Heart right ventricle (tissue), 16 donors: ENCODE data around the gene PTBP3. TPM values are rescaled to one million over a fixed set of nuclear protein-coding genes. Genes with fewer than 3 reads are reported as not detected.

Experiments
- ATAC-seq, 8 donors: fragments of 200-7000 bp; cut with Tn5 transposase; one replicate each; pipeline ENCODE4 v1.9.1; 2020; ENCODE audit warnings: mild to moderate bottlenecking in 8 of 8, moderate library complexity in 8 of 8, moderate number of reproducible peaks in 1 of 8
- DNase-seq, 2 donors: peaks; one replicate each; pipeline ENCODE4 v3.0.0-alpha.2; 2020
- H3K27ac ChIP-seq, 10 donors: fragments of 200-600 bp; sonication (generic) in 2 of 10; one replicate each; pipeline versions ENCODE4 v1.5.0 to v1.8.0; 2020 to 2022; ENCODE audit warnings: mild to moderate bottlenecking in 3 of 10
- H3K27me3 ChIP-seq, 7 donors: fragments of 200-600 bp; one replicate each; pipeline ENCODE4 v1.8.0; 2021 to 2022; ENCODE audit warnings: mild to moderate bottlenecking in 2 of 7
- H3K36me3 ChIP-seq, 9 donors: fragments of 200-600 bp; sonication (generic) in 1 of 9; one replicate each; pipeline versions ENCODE4 v1.5.0 to v1.8.0; 2020 to 2022; ENCODE audit warnings: mild to moderate bottlenecking in 2 of 9
- H3K4me1 ChIP-seq, 9 donors: fragments of 200-600 bp; sonication (generic) in 1 of 9; one replicate each; pipeline versions ENCODE4 v1.5.0 to v1.8.0; 2020 to 2022; ENCODE audit warnings: mild to moderate bottlenecking in 4 of 9
- H3K4me3 ChIP-seq, 10 donors: fragments of 200-600 bp; sonication (generic) in 2 of 10; one replicate each; pipeline versions ENCODE4 v1.5.0 to v1.8.0; 2020 to 2022; ENCODE audit warnings: mild to moderate bottlenecking in 7 of 10, moderate library complexity in 2 of 10
- H3K9me3 ChIP-seq, 11 donors: fragments of 200-600 bp in 10 of 11; sonication (generic) in 2 of 11; one replicate each; pipeline versions ENCODE4 v1.5.0 to v1.8.0; 2013 to 2022; ENCODE audit warnings: mild to moderate bottlenecking in 2 of 11, control low read depth in 1 of 11, moderate library complexity in 1 of 11
- CTCF ChIP-seq, 9 donors: fragments of 200-600 bp; sonication (generic) in 2 of 9; IDR thresholded peaks; one replicate each; pipeline versions ENCODE4 v1.5.0 to v1.8.0; 2021 to 2022; ENCODE audit warnings: antibody characterized with exemption in 9 of 9, mild to moderate bottlenecking in 5 of 9, moderate library complexity in 1 of 9
- WGBS, 2 donors: extraction: QIAGEN DNeasy Blood & Tissue Kit; methylation state at CpG; one replicate each; pipeline ENCODE4 v1.1.7; 2013; ENCODE audit warnings: inconsistent platforms in 1 of 2; 5-methylcytosine and 5-hydroxymethylcytosine counted together
- intact Hi-C, 10 donors: fragments of 100-400 bp; cut with DNase I; formaldehyde crosslinking; loops; one replicate each; pipeline versions ENCODE4 v1.11.1 to v1.14.2; 2022
- polyA plus RNA-seq, 2 donors: library from polyadenylated mRNA; stranded (reverse); fragments of 200-250 nt; gene quantifications; one replicate each; pipeline ENCODE4 v1.2.3, GENCODE V29; 2013
- total RNA-seq, 10 donors: library from RNA; stranded (reverse); fragmentation: NEBNext Ultra II Directional in 3 of 10; extraction: Animal tissue kit (Norgen Biotek cat#: 25700) in 3 of 10; gene quantifications; one replicate each; pipeline versions ENCODE4 v1.2.1 to v1.2.4, GENCODE V29; 2021 to 2023
- donor health status: Arrhythmogenic right ventricular cardiomyopathy.
- donor health status: ischemic (EF 13 %, LVEDD 7.1; RV severe dilation, severe dysfunction).
- donor health status: healthy with polysubstance abuse.
- donor health status: DM: no; HTN: yes; CAD: no.
- donor health status: DM: no; HTN: no; CAD: no.
- donor health status: ischemic (EF 25% LVEDD 6.9; RV normal size, moderate dysfunction).
- donor health status: ischemic (EF 25% LVEDD 5.7; RV mildly dilated, moderate dysfunction).
- donor health status: healthy.
- donor health status: DM: yes; HTN: yes; CAD: no.
- donor health status: Ischemic cardiomyopathy.
- donor health status: ischemic (EF 35%, LVEDD 5.7; RV mildly dilated, moderate dysfunction).
- donor health status: nonischemic (EF 11% LVEDD 7.7; RV severe dilation, severe dysfunction).
- donor health status: DM: yes; HTN: yes; CAD: no.
- donor health status: PGD.
- donor health status: ischemic (EF 29% LVEDD 5.4; RV normal size, mild dysfunction).
- donor health status: nonischemic (EF 23%, LVEDD 6.1; RV moderate dilation, normal function).

The PTBP3 gene
- total and polyA plus RNA-seq, 12 donors = 3.7 to 35.5 (median 15.7) TPM

DNA sequence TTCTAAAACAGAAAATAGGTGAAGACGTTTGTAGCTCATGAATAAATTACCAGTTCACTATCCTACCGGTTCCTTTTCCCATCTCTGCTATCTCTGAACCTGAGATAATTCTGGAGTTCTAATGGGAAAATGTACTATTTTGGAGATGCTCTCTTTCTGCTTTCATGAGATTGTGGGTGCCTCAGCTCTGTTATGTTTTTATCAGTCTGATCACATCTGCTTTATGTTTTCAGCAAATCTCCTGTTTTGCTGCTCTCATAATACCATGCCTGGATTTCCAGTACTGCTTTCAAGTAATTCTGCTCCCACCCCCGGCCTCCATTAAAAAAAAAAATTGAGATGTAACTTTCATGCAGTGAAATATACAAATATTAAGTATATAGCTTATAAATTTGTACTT, 149.2 kb downstream of the PTBP3 start:
- Histone ChIP-seq H3K27me3 (no peaks in the 10 kb centered on the region), H3K27ac (no peak overlapping the region), H3K36me3 (no peaks in the 10 kb centered on the region), H3K9me3 (no peaks in the 10 kb centered on the region), H3K4me1 (peaks cover 0 to 18% (median 0%) of the 10 kb centered on the region in 9 donors), H3K4me3 (no peak overlapping the region)
- WGBS, 2 donors = 86 to 89% methylated on average over 3 of the region's 3 CpGs
- intact Hi-C loops = no loop called here
- TF ChIP-seq CTCF (IDR thresholded peaks at IDR 0.05) = no peak
- DNase-seq (no peak), ATAC-seq (no peak)

GRCh38 chr9:112180387-112180881, 153.0 kb downstream of the PTBP3 start:
- Histone ChIP-seq H3K27me3 (no peaks in the 10 kb centered on the region), H3K4me1 (peaks cover 0 to 38% (median 0%) of the 10 kb centered on the region in 9 donors), H3K4me3 (no peak overlapping the region), H3K36me3 (no peaks in the 10 kb centered on the region), H3K27ac (peak overlapping the region in 2 of 10 donors; percentile 4 to 20), H3K9me3 (no peaks in the 10 kb centered on the region)
- TF ChIP-seq CTCF (IDR thresholded peaks at IDR 0.05) = no peak
- intact Hi-C loops = no loop called here
- DNase-seq (no peak), ATAC-seq (peak in 1 of 8 donors; percentile 22)
- WGBS, 2 donors = 48 to 58% methylated on average over 3 of the region's 3 CpGs

GRCh38 chr9:112179816-112180215, 153.6 kb downstream of the PTBP3 start:
- H3K27ac ChIP-seq = peak overlapping the region in 2 of 10 donors; percentile 15 to 22
- peak in 1 of 8 donors; percentile 20 for ATAC-seq

GRCh38 chr9:112176524-112176923, 156.9 kb downstream of the PTBP3 start:
- Histone ChIP-seq H3K9me3 (no peaks in the 10 kb centered on the region), H3K36me3 (no peaks in the 10 kb centered on the region), H3K27ac (no peak overlapping the region), H3K4me1 (peaks cover 0 to 67% (median 3%) of the 10 kb centered on the region in 9 donors), H3K27me3 (no peaks in the 10 kb centered on the region), H3K4me3 (no peak overlapping the region)
- DNase-seq = no peak
- no peak for ATAC-seq
- WGBS, 2 donors = 79 to 91% methylated on average over 5 of the region's 5 CpGs
- intact Hi-C loops = loop anchor here in 1 of 10 donors (10.0 kb wide), 1 partner anchor 158 kb away; the partner anchor contains the start of gene PTBP3
- no peak for TF ChIP-seq CTCF (IDR thresholded peaks at IDR 0.05)

More at GRCh38 chr9:112179816-112180215, 153.6 kb downstream of the PTBP3 start:
- Histone ChIP-seq H3K4me1 (peaks cover 0 to 41% (median 0%) of the 10 kb centered on the region in 9 donors), H3K36me3 (no peaks in the 10 kb centered on the region), H3K27me3 (no peaks in the 10 kb centered on the region), H3K4me3 (no peak overlapping the region), H3K9me3 (no peaks in the 10 kb centered on the region)
- TF ChIP-seq CTCF (IDR thresholded peaks at IDR 0.05) = no peak
- intact Hi-C loops = loop anchor here in 1 of 10 donors (10.0 kb wide), 1 partner anchor 155 kb away; the partner anchor contains the start of gene PTBP3
- DNase-seq = no peak
- WGBS, 2 donors = 68 to 72% methylated on average over 4 of the region's 4 CpGs
